PFSK-1 (cell line): ENCODE measurements around the gene GTF2F2.

Experiments
- REST ChIP-seq, 2 experiments: IDR thresholded peaks; 2 replicates each; pipeline versions ENCODE4 v1.6.1 to v1.8.0; 2011 to 2012; ENCODE audit warnings: low read depth in 2 of 2, low read length in 2 of 2, control low read depth in 1 of 2, inconsistent platforms in 1 of 2, mild to moderate bottlenecking in 1 of 2, moderate library complexity in 1 of 2; ENCODE audit not compliant: insufficient read depth in 1 of 2
- SIN3A ChIP-seq: IDR thresholded peaks from 2 replicates; pipeline ENCODE4 v1.6.1; 2012; ENCODE audit warnings: mild to moderate bottlenecking, low read length, moderate library complexity, borderline replicate concordance; ENCODE audit not compliant: insufficient read depth
- TAF1 ChIP-seq: IDR thresholded peaks from 2 replicates; pipeline ENCODE4 v1.6.1; 2012; ENCODE audit warnings: low read length, control low read depth, borderline replicate concordance; ENCODE audit not compliant: insufficient read depth

GRCh38 chr13:45141369-45141768 is 21.1 kb downstream of the GTF2F2 start:
- TF ChIP-seq REST (IDR thresholded peaks at IDR 0.05; ENCODE audit: insufficient read depth in 1 of 2, low read depth in 2 of 2, low read length in 2 of 2) (no peak), TAF1 (no peak), SIN3A (no peak)
